GM12801 (cell line): ENCODE measurements around the gene LEP.

ENCODE experiments used
- CTCF ChIP-seq: IDR thresholded peaks from one replicate; pipeline ENCODE4 v1.5.1; 2011; ENCODE audit warnings: control low read depth; ENCODE audit not compliant: insufficient read length; ENCODE audit errors: extremely low read depth

Gene LEP

GRCh38 chr7:128270826-128271272, 29.8 kb downstream of the LEP start:
- TF ChIP-seq CTCF = no peak

- TF ChIP-seq CTCF = no peak
Observed at GRCh38 chr7:128271471-128271941, 30.4 kb downstream of the LEP start.

- TF ChIP-seq CTCF = no peak
Observed at GRCh38 chr7:128271942-128272481, 30.9 kb downstream of the LEP start.

GRCh38 chr7:128274246-128274883, 33.3 kb downstream of the LEP start:
- no peak for TF ChIP-seq CTCF

GRCh38 chr7:128274884-128275603, 34.0 kb downstream of the LEP start:
- TF ChIP-seq CTCF = no peak

- TF ChIP-seq CTCF = no peak
Observed at GRCh38 chr7:128275681-128276080, 34.6 kb downstream of the LEP start.

DNA sequence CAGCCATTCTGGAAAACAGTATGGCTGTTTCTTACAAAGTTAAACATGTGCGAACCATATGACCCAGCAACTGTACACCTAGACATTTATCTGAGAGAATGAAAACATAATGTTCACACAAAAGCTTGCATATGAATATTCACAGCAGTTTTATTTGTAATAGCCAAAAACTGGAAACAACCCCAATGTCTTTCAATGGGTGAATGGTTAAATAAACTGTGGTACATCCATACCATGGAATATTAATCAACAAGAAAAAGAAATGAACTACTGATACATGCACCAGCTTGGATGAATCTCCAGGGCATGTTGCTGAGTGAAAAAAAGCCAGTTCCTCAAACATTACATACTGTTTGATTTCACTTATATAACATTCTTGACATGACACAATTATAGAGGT, 37.3 kb downstream of the LEP start:
- TF ChIP-seq CTCF = no peak
